Uterus (tissue), 2 donors: ENCODE results near the gene LBR.

Experiments used
- CTCF ChIP-seq, 4 experiments: fragments of 200-600 bp in 2 of 4; fragments of 450-650 bp in 2 of 4; sonication (generic) in 2 of 4; IDR thresholded peaks; one replicate each; pipeline ENCODE4 v1.5.1; 2016 to 2019; ENCODE audit warnings: antibody characterized with exemption in 4 of 4, mild to moderate bottlenecking in 2 of 4, moderate library complexity in 1 of 4
- POLR2A ChIP-seq, 2 donors: fragments of 450-650 bp; IDR thresholded peaks; one replicate each; pipeline ENCODE4 v1.6.1; 2016; ENCODE audit warnings: antibody characterized with exemption in 2 of 2, mild to moderate bottlenecking in 1 of 2, moderate library complexity in 1 of 2

- TF ChIP-seq POLR2A (IDR thresholded peaks at IDR 0.05) (no peak), CTCF (IDR thresholded peaks at IDR 0.05) (no peak)
Observed at GRCh38 chr1:225470211-225471108, 42.6 kb upstream of the LBR start.
